Stromal cell of bone marrow (primary cell): ENCODE results near the gene SPATA16.
"Not testable (repeated sequence)": the region's sequence is repeated elsewhere in the genome, so short reads cannot be mapped to it uniquely, and the experiment has no call there.

Experiments used
- DNase-seq: peaks from one replicate; pipeline ENCODE4 v3.0.0-alpha.2; 2012; ENCODE audit warnings: low read depth

The SPATA16 gene

DNA sequence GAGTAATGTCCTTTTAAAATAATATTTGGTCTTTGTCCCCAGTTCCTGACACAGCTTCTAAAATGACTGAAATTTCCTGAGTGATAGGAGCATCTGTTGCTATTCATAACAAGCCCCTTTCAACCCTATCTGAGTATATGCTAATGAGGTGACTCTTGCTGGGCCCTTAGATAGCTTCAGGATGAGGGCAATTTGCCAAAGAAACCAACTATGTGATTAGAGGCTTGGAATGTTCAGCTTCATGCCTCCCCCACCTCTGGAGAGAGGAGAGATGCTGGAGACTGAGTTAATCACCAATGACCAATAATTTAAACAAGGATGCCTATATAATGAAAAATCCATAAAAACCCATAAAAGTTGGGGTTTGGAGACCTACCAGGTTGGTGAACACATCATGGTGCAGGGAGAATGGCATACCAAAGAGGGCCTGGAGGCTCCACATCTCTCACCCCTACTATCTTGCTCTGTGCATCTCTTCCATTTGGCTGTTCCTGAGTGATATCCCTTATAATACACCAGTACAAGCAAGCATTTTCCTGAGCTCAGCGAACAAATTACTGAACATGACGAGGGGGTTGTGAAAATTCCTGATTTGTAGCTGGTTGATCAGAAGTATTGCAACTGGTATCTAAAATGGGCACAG lies 201.3 kb downstream of the SPATA16 start:
- no peak for DNase-seq

- DNase-seq, result no peak
Measured at GRCh38 chr3:172938788-172939187, 202.2 kb downstream of the SPATA16 start.

DNA sequence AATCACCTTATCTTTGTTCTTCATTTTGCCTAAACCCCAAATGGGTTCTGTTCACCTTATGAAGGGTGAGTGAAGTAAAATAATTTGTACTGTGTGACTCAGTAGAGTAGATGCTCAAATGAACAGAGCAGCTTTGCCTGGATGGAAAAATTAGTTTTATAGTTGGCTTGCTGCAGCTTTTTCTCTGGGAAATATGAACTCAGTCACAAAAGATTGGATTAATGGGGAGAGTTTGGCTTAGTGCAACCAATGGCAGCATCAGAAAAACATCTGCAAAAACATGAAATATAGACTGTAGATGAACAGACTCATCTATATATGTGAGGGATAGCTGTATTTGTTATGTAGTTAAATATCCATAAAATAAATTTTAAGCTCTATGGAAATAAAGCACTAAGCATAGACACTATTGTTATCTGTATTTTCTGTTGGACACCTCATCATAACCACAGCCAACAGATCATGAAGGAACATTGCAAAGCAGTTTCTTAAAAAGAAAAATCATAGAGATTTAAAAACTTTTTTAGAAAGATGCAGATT lies 209.2 kb downstream of the SPATA16 start:
- DNase-seq, result no peak

DNA sequence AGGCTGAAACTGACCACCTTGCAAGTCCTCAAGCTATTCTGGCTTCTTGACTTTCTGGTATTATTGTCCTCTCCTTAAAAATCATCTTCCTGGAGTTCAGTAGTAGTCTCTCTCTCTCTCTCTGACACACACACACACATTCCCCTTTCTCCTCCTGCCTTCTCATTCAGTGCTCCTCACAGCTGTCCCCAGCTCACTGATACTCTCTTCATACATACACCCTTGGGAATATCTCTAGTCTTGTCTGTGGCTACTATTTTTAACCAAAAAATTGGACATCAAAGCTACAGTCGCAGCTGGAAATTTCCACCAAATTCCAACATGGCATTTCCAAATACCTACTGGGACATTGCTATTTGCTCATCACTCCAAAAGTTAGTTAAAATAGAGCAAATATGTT lies 211.6 kb downstream of the SPATA16 start:
- no peak for DNase-seq

GRCh38 chr3:172924546-172924945 lies 216.5 kb downstream of the SPATA16 start:
- no peak for DNase-seq

GRCh38 chr3:172919297-172919683 lies 221.7 kb downstream of the SPATA16 start:
- no peak for DNase-seq

- no peak for DNase-seq
Measured at GRCh38 chr3:172918568-172919296, 222.3 kb downstream of the SPATA16 start.

DNA sequence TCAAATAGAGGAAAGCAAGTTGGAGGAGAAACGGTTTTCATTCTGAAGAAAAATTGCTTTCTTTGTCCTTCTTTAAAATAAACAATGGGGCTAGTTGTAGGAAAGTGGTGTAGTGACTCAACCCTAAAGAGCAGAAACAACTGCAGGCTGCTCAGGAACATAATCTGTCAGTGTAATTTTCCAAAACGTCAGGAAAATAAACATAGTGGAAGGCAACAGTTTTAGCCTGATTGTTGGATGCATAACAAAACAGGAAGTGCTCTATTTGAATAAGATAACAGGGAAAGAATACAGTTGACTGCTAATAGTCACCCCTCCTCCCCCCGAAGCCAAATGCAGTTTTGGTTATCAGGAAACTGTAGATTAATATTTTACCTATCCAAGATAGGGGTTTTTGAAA lies 222.9 kb downstream of the SPATA16 start:
- no peak for DNase-seq

DNA sequence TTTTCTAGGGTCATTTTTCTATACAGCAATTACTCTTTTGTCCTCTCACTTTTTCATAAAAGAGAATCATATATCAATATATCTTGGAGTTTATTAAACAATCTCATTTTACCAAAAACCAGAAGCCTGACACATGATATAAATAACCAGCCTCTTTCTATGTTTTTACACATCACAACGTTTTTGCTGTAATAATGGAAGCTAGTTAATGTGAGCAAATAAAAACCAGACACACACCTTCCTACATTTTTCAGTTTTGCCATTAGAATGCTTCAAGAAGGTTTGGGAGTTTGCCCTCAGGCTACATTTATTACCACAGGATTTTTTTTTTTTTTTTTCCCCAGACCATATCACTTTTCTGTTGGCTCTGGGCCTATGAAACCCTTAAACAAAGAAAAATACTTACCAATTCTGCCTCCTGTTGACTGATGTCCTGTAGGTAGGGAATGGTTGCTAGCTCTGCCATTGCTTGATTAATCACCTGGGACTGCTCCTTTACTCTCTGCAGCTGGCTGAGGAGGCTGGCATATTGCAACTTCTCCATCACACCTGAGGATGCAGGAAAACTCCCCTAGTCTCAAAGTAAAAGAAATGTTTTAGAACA lies 225.0 kb downstream of the SPATA16 start:
- DNase-seq, result no peak

DNA sequence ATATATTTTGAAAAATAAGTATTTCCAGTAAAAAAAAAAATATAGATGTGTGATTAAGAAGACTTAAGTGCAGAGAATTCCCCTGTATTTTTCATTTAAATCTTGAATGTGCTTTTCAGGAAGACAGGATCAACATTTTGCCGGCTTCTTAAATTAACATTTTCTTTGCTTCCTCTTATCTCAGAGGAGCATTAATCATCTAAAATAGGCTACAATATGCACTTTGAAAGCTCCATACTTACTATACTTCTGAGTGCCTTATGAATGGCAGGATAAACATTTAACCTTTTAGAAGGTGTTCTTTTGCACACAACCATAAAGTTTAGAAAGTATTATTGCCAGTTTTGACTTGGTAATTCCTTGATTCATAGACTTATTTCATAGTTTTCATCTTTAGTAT lies 226.2 kb downstream of the SPATA16 start:
- no peak for DNase-seq

DNA sequence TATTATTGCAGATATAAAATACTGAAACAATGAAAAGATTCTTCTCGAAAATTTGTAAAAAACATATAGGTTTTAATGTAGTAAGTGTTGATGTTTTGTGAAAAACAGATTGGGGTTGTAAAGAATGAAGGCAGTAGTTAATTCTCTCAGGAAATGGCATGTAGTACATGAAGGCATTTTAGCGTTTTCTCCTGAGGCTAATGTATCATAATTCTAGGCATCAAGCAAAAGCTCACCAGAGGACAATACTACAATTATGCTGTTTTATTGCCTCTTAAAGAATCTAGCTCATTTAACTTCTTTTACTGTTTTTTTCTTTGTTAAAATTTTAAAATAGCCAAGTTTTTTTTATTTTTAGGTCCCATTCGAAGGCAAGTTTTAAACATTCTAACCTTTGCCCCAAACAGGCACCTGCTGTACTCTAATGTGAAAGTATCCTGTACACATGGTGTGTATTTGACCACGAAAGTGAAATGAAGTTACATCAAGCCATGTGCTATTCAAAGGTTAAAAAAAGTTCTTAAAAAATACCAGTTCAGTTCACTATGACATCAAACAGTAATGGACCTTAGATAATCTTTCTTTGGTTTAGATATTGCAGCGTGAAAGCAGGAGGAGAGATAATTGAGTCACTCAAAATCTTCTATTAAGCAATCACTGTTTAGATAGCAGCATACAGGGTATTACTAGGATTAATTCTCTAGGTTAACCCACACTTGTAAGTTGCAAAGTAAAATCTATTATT lies 227.0 kb downstream of the SPATA16 start:
- DNase-seq, result no peak

DNA sequence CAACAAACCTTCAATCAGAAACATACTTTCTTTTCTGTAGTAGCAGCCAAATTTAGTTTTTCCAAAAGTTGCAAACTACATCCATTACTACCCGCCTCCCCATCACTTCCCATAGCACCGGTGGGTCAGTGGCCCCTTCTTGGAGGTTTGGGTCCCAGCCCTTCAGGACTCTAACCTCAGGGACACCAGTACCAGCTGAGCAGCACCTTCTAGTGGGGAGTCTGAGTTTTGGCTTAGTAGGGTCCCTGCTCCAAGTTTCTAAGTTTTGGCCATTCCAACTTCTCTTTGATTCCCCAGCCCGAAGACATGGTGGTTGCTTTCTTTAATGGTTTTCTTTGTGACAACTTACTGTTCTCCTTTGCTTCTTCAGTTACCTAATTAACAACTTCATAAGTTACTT lies 229.9 kb downstream of the SPATA16 start:
- no peak for DNase-seq

DNA sequence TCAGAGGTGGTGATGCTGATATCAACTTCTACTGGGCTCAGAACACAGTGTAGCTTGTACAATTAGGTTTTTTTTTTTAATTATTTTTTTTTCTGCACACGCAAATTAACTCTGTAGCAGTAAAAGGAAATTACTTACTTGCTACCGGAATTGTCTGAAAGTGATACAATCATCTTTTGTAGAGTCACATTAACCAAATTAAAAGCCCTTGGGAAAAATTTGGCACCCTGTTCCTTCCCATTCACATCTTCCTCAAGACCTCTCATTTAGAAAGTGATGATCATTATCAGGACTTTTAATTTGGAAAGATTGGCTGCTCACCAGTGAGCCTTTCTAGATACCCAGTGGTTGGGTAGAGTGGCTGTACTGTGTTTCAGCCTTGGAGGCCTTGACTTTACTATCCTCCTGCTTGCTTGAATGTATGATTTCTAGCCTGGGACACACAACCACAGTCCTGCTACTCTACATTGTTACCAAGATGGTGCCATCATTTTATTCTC lies 232.2 kb downstream of the SPATA16 start:
- DNase-seq, result no peak

GRCh38 chr3:172905451-172905850 lies 235.6 kb downstream of the SPATA16 start:
- no peak for DNase-seq

- no peak for DNase-seq
Measured at GRCh38 chr3:172904711-172905373, 236.2 kb downstream of the SPATA16 start.

DNA sequence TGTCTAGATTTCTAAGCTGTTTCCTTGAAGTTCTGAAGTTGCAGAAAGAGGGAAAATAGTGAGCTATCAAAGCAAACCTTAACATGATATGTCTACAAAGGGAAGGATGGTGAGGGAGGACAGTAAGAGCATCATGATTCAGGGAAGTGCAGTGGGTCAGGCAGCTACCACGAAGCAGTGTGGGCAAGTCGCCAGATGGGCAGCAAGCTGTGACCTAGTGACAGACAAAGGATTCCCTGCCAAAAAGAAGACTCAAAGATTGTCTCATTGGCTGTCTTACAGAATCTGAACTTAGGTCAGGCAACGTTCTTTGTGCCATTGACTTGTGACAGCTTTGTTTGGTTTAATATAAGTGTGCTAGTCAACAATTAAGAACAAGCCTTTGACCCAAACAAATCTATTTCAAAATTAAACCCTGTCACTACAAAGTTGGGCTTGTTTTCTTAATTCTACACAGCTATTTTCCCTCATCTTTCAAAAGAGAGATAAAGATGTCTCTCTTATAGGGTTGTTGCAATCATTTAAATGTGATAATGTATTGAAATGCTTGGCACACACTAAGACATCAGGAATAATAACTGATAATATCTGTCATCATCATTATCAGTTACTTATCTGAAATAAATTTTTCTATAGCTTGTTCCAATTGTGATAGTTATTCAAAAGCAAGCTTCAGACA lies 237.3 kb downstream of the SPATA16 start:
- DNase-seq, result no peak

DNA sequence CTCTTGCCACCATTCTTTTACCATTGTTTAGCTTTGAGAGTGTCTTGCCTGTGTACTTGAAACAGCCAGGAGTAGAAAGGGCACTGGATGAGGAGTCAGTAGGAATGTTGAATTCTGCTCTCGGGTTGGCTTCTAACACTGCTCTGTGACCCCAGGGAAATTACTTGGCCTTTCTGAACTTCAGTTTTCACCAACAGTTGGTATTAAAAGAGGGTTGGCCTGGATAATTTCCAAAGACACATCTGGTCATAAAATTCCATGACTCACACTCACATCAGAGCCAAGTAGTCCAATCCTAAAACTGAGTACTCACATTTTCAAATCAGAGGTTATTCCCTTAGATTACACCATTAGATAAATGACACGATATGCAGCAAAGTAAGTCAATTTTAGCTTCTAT lies 248.9 kb downstream of the SPATA16 start:
- DNase-seq, result peak; percentile 40

GRCh38 chr3:172885704-172886103 lies 255.3 kb downstream of the SPATA16 start:
- DNase-seq, result no peak

DNA sequence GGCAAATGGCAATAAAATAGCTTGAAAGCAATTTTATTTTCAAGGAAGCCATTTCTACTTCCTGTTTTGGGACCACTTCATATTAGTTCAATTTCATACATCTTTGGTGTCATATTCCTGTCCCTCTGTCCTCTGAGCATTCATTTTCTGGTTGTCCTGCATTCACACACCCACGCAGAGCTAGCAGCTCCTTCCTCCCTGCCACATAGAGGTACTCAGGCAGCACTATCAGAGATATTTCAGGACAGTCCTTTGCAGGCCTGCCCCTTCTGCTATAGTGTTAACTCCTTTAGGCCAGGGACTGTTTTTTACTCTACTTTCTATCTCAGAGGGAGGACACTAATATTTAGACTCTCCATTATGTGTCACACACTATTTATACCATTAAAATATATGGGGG lies 258.5 kb downstream of the SPATA16 start:
- DNase-seq, result no peak

DNA sequence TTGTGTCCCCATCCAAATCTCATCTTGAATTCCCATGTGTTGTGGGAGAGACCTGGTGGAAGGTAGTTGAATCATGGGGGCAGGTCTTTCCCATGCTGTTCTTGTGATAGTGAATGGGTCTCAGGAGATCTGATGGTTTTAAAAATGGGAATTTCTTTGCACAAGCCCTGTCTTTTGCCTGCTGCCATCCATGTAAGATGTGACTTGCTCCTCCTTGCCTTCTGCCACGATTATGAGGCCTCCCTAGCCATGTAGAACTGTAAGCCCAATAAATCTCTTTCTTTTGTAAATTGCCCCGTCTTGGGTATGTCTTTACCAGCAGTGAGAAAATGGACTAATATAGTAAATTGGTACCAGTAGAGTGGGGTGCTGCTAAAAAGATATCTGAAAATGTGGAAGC lies 261.7 kb downstream of the SPATA16 start:
- not testable (repeated sequence) for DNase-seq

DNA sequence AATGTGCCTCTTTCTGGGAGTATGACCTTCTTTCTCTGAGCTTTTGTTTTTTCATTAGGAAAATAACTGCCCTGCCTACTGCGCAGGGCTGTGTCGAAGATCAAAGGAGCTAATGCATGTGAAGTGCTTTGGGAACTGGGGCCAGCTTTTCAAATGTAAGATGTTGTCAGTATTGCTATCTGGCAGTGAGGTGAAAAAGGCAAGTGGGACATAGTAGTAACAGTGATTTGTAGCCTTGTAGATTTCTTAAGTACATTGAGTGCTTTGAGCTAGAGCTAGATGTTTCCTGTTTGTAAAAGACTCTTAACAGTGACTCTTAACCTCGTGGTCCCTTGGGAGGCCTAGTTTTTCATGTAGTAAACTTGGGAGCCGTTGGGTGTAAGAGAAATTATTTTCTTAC lies 264.0 kb downstream of the SPATA16 start:
- DNase-seq, result no peak
